ENCODE measurements around the gene OR8B8. TPM values are rescaled to one million over a fixed set of nuclear protein-coding genes. Genes with fewer than 3 reads are reported as not detected.

OR8B8 gene
- total and polyA plus RNA-seq, 2 of the 4 experiments (the other 2 are of a cell fraction): not detected

GRCh38 chr11:124479561-124479960, 34.1 kb upstream of the OR8B8 start:
- H3K4ac ChIP-seq (ENCODE audit: low read depth, low read length): no peak overlapping the region
- BruUV-seq (replicated peaks): no TSS peak
- peaks cover 3% of the 10 kb centered on the region for H3K4me1 ChIP-seq (ENCODE audit: control insufficient read depth, insufficient read depth, low read length)
- no peak overlapping the region for H3K9ac ChIP-seq (ENCODE audit: low read depth, low read length)
- no peak overlapping the region for H2BK15ac ChIP-seq (ENCODE audit: low read depth, low read length)
- H3K27me3 ChIP-seq (ENCODE audit: control insufficient read depth, insufficient read depth, low read length): peaks cover 2% of the 10 kb centered on the region; the same call in 1 of the 2 replicates
- no peak overlapping the region for H2AK9ac ChIP-seq (replicated peaks; ENCODE audit: low read depth, low read length, poor library complexity)
- no peak overlapping the region for H4K8ac ChIP-seq (ENCODE audit: low read depth in 2 of 2, low read length in 2 of 2)
- H2AFZ ChIP-seq (replicated peaks; ENCODE audit: low read length, poor library complexity): no peak overlapping the region
- intact Hi-C loops (cut with micrococcal nuclease): no loop called here
- H3K79me1 ChIP-seq (ENCODE audit: low read depth in 1 of 2, low read length in 2 of 2): no peaks in the 10 kb centered on the region
- no peaks in the 10 kb centered on the region for H4K20me1 ChIP-seq (ENCODE audit: insufficient read depth, low read length)
- no peak overlapping the region for H4K5ac ChIP-seq (ENCODE audit: low read depth, low read length)
- H3K36me3 ChIP-seq (ENCODE audit: control insufficient read depth, insufficient read depth, low read length): no peaks in the 10 kb centered on the region
- dilution Hi-C loops (cut with HindIII; ENCODE audit: low sequenced_read_pairs, unreplicated experiment): no loop called here
- H3K4me3 ChIP-seq (ENCODE audit: insufficient read depth, low read depth, low read length): no peak overlapping the region
- H3K4me2 ChIP-seq (ENCODE audit: low read depth, low read length): no peak overlapping the region
- TF ChIP-seq RAD21 (IDR thresholded peaks at IDR 0.05; ENCODE audit: low read length) (no peak), USF2 (IDR thresholded peaks at IDR 0.05; ENCODE audit: low read depth, low read length) (no peak), MAZ (IDR thresholded peaks at IDR 0.05; ENCODE audit: borderline replicate concordance, low read depth, low read length) (no peak), FOS (IDR thresholded peaks at IDR 0.05; ENCODE audit: low read depth, low read length) (no peak), NFE2L2 (IDR thresholded peaks at IDR 0.05; ENCODE audit: low read depth, low read length) (no peak), SMC3 (IDR thresholded peaks at IDR 0.05; ENCODE audit: low read depth, low read length) (no peak), CHD1 (IDR thresholded peaks at IDR 0.05; ENCODE audit: low read depth, low read length) (no peak), RFX5 (IDR thresholded peaks at IDR 0.05; ENCODE audit: low read depth, low read length) (no peak), RCOR1 (IDR thresholded peaks at IDR 0.05; ENCODE audit: insufficient replicate concordance, low read length) (no peak), CTCF (conservative IDR thresholded peaks at IDR 0.05; ENCODE audit: low read depth, low read length) (no peak), BHLHE40 (IDR thresholded peaks at IDR 0.05; ENCODE audit: low read depth, low read length) (no peak), MXI1 (IDR thresholded peaks at IDR 0.05; ENCODE audit: borderline replicate concordance, low read depth, low read length) (no peak), MAFK (IDR thresholded peaks at IDR 0.05; ENCODE audit: low read depth, low read length) (no peak)
- no peak overlapping the region for H3K27ac ChIP-seq (ENCODE audit: insufficient read depth, low read length)
- ATAC-seq (ENCODE audit: low read depth): no peak
- no peak overlapping the region for H2BK5ac ChIP-seq (ENCODE audit: low read depth, low read length, poor library complexity, severe bottlenecking)
- no peak overlapping the region for H3K56ac ChIP-seq (ENCODE audit: extremely low read depth, insufficient read depth, low read length)
- DNase-seq: no peak
- H2BK120ac ChIP-seq (ENCODE audit: low read depth, low read length): no peak overlapping the region
- H3K9me1 ChIP-seq (ENCODE audit: insufficient read depth, low read length): no peaks in the 10 kb centered on the region
- no peaks in the 10 kb centered on the region for H3K9me3 ChIP-seq (ENCODE audit: control insufficient read depth, insufficient read depth, low read length)
- no peak overlapping the region for H3K23ac ChIP-seq (ENCODE audit: low read depth, low read length)
- no peak overlapping the region for H3K18ac ChIP-seq (ENCODE audit: low read depth, low read length)
- H2AK5ac ChIP-seq (ENCODE audit: low read depth, low read length): no peak overlapping the region
- no CpG with 5 or more reads among the region's 3 CpGs for WGBS, 2 experiments (ENCODE audit: extremely low coverage in 2 of 2, insufficient read length in 1 of 2)
- ChIA-PET CTCF (interaction anchor here (0.5 to 0.6 kb wide), 2 partner anchors 47 to 103 kb away, joined by 3 read pairs; no protein-coding TSS in a partner anchor), POLR2A (ENCODE audit: unreplicated experiment) (no interaction called here)
- no peak overlapping the region for H3K14ac ChIP-seq (replicated peaks; ENCODE audit: low read depth, low read length)
- no peak overlapping the region for H4K91ac ChIP-seq (ENCODE audit: insufficient read depth, low read depth, low read length)
- in situ Hi-C loops (cut with MboI; ENCODE audit: low sequenced_read_pairs): no loop called here
- no peak overlapping the region for H2BK20ac ChIP-seq (ENCODE audit: low read depth, low read length)
